ENCODE results near the gene CHGA.

CHGA gene

GRCh38 chr14:92945959-92946846 lies 23.3 kb downstream of the CHGA start:
- DNase-seq = no peak

- DNase-seq = no peak
These were observed 24.0 kb downstream of the CHGA start for GRCh38 chr14:92946847-92947545.

GRCh38 chr14:92948647-92949046 lies 25.7 kb downstream of the CHGA start:
- no peak for DNase-seq

- no peak for DNase-seq
These were observed 26.7 kb downstream of the CHGA start for GRCh38 chr14:92949496-92950192.

- no peak for DNase-seq
These were observed 27.2 kb downstream of the CHGA start for GRCh38 chr14:92950193-92950540.

GRCh38 chr14:92950773-92951172 lies 27.8 kb downstream of the CHGA start:
- no peak for DNase-seq

- no peak for DNase-seq
These were observed 28.3 kb downstream of the CHGA start for GRCh38 chr14:92951261-92951660.

- peak; percentile 73 to 76 for DNase-seq
These were observed 29.0 kb downstream of the CHGA start for GRCh38 chr14:92951912-92952471.

GRCh38 chr14:92952481-92953298 lies 29.7 kb downstream of the CHGA start:
- DNase-seq = no peak

GRCh38 chr14:92953526-92953925 lies 30.6 kb downstream of the CHGA start:
- DNase-seq = no peak

GRCh38 chr14:92954933-92955332 lies 32.0 kb downstream of the CHGA start:
- DNase-seq = no peak

- no peak for DNase-seq
These were observed 32.4 kb downstream of the CHGA start for GRCh38 chr14:92955381-92955780.

GRCh38 chr14:92956961-92957360 lies 34.0 kb downstream of the CHGA start:
- no peak for DNase-seq

- no peak for DNase-seq
These were observed 35.6 kb downstream of the CHGA start for GRCh38 chr14:92958373-92959188.

- no peak for DNase-seq
These were observed 36.2 kb downstream of the CHGA start for GRCh38 chr14:92959189-92959531.

- DNase-seq = no peak
These were observed 37.1 kb downstream of the CHGA start for GRCh38 chr14:92959761-92960680.

GRCh38 chr14:92960706-92961566 lies 38.0 kb downstream of the CHGA start:
- DNase-seq = no peak

GRCh38 chr14:92961567-92961855 lies 38.6 kb downstream of the CHGA start:
- DNase-seq = no peak

GRCh38 chr14:92962031-92962830 lies 39.3 kb downstream of the CHGA start:
- DNase-seq = no peak

Data from activated CD4-positive, alpha-beta T cell treated with anti-CD3 and anti-CD28 coated beads, Interleukin-2, amount 50 U/mL, for 4 hours (primary cell).